HG03457 (cell line): Measurements from ENCODE around the gene CCDC86.

Experiments
- ATAC-seq: cut with Tn5 transposase; IDR thresholded peaks from one replicate; pipeline ENCODE4 v1.9.1; 2021; ENCODE audit warnings: moderate number of reproducible peaks; ENCODE audit not compliant: unreplicated experiment

Gene CCDC86

DNA sequence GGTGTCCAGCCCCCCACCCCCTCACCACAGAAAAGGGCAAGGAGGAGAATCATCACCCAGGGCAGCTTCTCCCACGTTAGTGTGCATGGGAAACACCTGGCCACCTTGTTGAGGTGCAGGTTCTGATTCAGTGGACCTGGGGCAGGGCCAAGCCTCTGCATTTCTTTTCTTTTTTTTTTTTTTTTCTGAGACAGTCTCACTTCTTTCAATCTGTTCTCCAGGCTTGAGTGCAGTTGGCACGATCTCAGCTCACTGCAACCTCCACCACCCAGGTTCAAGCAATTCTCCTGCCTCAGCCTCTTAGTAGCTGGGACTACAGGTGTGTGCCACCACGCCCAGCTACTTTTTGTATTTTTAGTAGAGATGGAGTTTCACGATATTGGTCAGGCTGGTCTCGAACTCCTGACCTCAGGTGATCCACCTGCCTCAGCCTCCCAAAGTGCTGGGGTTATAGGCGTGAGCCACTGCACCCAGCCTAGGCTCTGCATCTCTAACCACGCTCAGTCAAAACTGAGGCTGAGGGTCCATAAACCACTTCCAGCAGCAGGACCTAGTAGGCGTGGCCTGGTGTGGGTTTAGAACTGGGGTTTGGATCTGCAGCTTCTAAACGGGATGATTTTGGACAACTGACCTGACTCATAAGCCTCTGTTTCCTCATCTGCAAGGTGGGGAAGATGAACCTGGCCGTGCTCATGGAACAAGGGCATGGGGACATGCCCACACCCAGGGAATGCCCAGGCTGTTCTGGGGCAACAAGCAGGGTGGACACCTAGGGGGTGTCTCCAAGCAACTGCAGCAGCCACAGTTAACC lies 26.2 kb downstream of the CCDC86 start:
- ATAC-seq, result no peak

- no peak for ATAC-seq
Observed at GRCh38 chr11:60868682-60869450, 27.0 kb downstream of the CCDC86 start.

DNA sequence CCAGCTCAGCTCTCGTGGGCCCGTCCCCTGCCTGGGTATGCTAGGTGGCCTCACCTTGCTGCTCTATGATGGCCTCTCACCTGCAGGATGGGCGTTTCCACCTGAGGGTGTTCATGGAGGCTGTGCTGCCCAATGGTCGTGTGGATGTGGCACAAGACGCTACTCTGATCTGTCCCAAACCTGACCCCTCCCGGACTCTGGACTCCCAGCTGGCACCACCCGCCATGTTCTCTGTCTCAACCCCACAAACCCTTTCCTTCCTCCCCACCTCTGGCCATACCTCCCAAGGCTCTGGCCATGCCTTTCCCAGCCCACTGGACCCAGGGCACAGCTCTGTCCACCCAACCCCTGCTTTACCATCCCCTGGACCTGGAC lies 27.5 kb downstream of the CCDC86 start:
- ATAC-seq, result no peak

DNA sequence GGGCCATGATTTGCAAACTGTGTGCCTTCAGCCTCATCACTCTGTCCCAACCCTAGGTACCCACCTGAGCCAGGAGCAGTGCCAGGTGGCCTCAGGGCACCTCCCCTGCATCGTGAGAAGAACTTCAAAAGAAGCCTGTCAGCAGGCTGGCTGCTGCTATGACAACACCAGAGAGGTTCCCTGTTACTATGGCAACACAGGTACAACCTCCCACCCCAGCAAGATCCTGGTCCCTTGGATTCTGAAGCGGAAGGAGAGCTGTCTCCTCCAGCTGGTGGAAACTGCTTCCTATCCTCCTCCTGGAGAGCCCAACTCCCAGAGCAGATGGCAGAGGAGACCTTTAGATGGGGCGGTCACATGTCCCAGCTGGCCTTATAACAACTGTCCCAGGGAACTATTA lies 28.4 kb downstream of the CCDC86 start:
- no peak for ATAC-seq

DNA sequence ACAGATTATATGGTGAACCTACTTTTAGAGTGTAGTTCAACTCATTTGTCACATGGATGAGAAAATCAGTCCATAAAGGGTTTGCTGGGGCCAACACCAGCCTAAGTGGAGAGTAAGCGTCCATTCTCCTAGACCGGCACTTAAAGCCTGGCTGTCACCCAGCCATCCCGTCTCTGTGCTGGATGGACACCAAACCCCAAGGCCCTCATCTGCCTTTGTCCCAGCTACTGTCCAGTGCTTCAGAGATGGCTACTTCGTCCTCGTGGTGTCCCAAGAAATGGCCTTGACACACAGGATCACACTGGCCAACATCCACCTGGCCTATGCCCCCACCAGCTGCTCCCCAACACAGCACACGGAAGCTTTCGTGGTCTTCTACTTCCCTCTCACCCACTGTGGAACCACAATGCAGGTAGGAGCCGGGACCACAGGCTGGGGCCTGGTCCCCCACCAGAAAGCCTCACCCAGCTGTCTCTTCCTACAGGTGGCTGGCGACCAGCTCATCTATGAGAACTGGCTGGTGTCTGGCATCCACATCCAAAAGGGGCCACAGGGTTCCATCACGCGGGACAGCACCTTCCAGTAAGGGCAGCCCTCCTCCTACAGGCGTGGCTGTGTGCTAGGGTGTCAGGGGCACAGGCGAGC lies 28.9 kb downstream of the CCDC86 start:
- no peak for ATAC-seq

DNA sequence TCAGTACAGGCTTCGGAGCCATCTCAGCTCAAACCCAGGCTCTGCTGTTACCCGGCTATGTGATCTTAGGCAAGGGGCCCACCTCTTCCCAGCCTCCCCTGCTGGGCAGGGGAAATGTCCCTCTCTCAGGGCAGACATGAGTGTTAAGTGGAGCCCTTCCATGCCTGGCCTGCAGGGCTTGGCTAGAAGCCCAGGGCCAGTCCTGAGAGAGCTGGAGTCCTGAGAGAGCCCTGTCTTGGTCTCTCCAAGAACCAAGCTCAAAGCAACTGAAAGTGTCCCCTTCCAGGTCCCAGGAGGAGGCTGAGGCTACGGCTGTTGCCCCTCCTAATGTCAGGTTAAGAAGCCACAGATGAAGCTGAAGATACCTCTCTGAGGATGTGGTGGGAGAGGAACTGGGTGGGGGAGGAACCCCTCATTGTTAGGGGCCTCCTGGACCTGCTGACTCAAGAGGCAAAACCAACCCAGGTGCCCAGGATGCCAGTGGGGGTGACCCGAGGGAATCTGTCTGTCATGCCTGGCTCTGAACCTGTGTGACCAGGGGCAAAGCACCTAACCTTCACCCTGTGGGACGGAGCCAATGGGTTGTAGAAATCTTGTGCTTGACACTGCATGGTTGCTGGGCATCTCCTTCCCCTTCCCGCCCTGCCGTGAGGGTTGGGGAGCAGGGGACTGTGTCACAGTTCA lies 29.6 kb downstream of the CCDC86 start:
- ATAC-seq, result no peak

- no peak for ATAC-seq
Observed at GRCh38 chr11:60872124-60872960, 30.4 kb downstream of the CCDC86 start.

- no peak for ATAC-seq
Observed at GRCh38 chr11:60872961-60873524, 31.1 kb downstream of the CCDC86 start.

DNA sequence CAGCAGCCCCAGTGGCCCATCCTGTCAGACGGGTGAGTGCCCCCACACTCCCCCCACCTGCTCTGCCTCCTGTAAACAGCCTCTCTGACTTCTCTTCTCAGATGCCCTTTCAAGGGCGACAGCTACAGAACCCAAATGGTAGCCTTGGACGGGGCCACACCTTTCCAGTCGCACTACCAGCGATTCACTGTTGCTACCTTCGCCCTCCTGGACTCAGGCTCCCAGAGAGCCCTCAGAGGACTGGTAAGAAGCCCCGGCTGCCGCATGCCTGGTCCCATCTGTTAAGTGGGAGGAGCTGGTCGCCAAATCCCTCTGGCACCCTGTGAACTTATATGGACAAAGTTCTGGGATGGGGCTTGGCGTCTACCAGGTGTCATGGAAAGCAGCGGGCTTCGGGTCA lies 31.6 kb downstream of the CCDC86 start:
- ATAC-seq, result no peak

GRCh38 chr11:60874421-60875365 lies 32.8 kb downstream of the CCDC86 start:
- ATAC-seq, result no peak

- ATAC-seq, result no peak
Observed at GRCh38 chr11:60875366-60876167, 33.7 kb downstream of the CCDC86 start.

- no peak for ATAC-seq
Observed at GRCh38 chr11:60876168-60876485, 34.2 kb downstream of the CCDC86 start.

DNA sequence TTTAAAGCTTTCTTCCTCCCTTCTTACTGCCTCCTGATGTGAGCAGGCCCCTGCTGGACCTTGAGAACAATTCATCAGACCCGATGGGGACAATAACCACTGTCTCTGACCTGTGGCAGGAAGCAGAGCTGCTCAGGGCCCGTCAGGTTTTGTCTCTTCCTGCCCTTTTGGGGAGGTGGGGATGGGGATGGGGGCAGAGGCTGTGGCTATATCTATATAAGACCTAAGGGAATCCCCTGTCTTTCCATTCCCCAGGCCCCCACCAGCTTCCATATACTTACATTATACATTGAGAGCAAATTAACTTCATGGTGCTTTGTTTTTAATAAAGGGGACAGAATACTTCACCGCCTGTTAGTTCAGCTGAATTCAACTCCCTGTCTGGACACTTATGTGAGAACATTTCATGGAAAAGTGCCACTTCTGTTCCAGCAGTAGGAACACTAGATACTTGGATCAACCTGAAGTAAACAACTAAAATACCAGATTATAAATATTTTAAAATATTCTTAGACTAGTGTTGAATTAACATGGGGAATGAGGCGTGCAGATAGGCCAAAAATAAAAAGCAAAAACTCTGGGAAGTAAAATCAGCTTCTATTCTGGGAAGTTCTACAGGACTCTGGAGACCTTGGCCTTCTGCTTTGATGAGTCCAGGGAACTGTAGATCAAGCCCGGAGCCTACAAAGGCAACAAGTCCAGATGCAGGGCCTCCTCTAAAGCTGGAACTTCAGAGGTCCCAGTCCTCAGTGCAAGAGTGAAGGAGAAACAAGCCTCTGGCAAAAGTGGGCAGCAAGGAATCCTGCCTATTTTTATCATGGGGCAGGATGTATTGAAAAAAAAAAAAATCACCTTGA lies 36.6 kb downstream of the CCDC86 start:
- no peak for ATAC-seq

GRCh38 chr11:60879104-60879503 lies 37.2 kb downstream of the CCDC86 start:
- ATAC-seq, result no peak

DNA sequence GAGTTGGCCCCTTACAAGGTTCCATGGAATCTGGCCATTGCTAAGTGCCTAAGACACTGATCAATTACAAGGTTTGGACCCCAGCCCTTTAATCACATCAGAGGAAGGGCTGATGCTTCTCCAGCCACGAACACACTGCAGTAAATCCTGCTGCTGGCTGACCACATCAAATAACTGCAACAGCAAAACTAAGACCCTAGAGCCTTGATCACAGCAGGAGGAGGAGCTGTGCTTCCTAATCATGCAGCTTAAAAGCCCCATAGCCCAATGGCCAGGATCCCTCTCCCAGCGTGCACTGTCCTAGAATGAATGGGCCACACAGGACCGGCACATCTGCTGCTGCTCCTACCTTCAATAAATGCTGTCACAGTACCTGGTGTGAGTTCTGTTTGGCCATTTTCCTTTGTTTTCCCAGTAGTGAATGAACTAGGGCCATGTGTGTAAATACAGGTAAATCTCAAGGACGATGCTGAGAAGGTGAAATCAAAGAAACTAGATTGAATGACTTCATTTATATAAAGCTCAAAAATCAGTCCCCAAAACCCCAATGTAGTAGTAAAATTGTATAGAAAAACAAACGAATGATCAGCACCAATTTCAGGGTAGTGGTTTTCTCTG lies 38.2 kb downstream of the CCDC86 start:
- no peak for ATAC-seq

GRCh38 chr11:60880643-60881282 lies 38.9 kb downstream of the CCDC86 start:
- no peak for ATAC-seq
